ENCODE results near the gene ADCY6. TPM values are rescaled to one million over a fixed set of nuclear protein-coding genes. Genes with fewer than 3 reads are reported as not detected.

The ADCY6 gene
- total RNA-seq, 1 experiment from 2014 or later, result 31.1 TPM

GRCh38 chr12:48818831-48819590, 30.1 kb upstream of the ADCY6 start:
- no peak overlapping the region for H2AFZ ChIP-seq (ENCODE audit: low read length)
- no peak overlapping the region for H3K14ac ChIP-seq (ENCODE audit: insufficient read depth, low read length)
- no peak overlapping the region for H2BK120ac ChIP-seq (ENCODE audit: low read depth, low read length, poor library complexity, severe bottlenecking)
- H3K23ac ChIP-seq (ENCODE audit: insufficient read length, low read depth, low read length), result no peak overlapping the region
- peak overlapping the region; percentile 53 to 84 (median 66); a peak in 3 of 7 replicates for H3K27ac Mint-ChIP-seq
- no peak overlapping the region for H3K18ac ChIP-seq (ENCODE audit: insufficient read length, low read depth, low read length)
- H2BK20ac ChIP-seq (ENCODE audit: low read depth, low read length, poor library complexity, severe bottlenecking), result no peak overlapping the region
- H3K27me3 Mint-ChIP-seq (ENCODE audit: low read depth), result peaks cover 40% of the 10 kb centered on the region
- no peak overlapping the region for H4K8ac ChIP-seq (replicated peaks; ENCODE audit: insufficient read length, low read depth, low read length)
- no peaks in the 10 kb centered on the region for H3K9me3 ChIP-seq (ENCODE audit: control insufficient read depth, low read depth, low read length)
- no peaks in the 10 kb centered on the region for H3K79me1 ChIP-seq (ENCODE audit: insufficient read depth, low read depth, low read length, poor library complexity, severe bottlenecking)
- no peak overlapping the region for H2BK12ac ChIP-seq (ENCODE audit: insufficient read length, low read depth, low read length)
- H3K27me3 ChIP-seq (ENCODE audit: insufficient read depth, low read length), result peaks cover 23% of the 10 kb centered on the region
- peaks cover 23% of the 10 kb centered on the region for H3K23me2 ChIP-seq (ENCODE audit: insufficient read length, low read depth, low read length, poor library complexity, severe bottlenecking)
- no peak overlapping the region for H3K4ac ChIP-seq (ENCODE audit: low read depth, low read length)
- DNase-seq, result peak; percentile 67
- H3K4me1 Mint-ChIP-seq, result peaks cover 53 to 58% of the 10 kb centered on the region in 2 experiments
- peak overlapping the region; percentile 88 to 93 for H3K4me3 Mint-ChIP-seq
- no peaks in the 10 kb centered on the region for H3K9me3 Mint-ChIP-seq
- no peak overlapping the region for H3K27ac ChIP-seq (ENCODE audit: insufficient read length, low read depth, low read length)
- no peaks in the 10 kb centered on the region for H3K79me2 ChIP-seq (ENCODE audit: insufficient read depth, low read length)
- H2BK15ac ChIP-seq (ENCODE audit: low read depth, low read length), result no peak overlapping the region
- H3K4me2 ChIP-seq (ENCODE audit: insufficient read depth, insufficient read length, low read length), result peak overlapping the region; percentile 74
- no CpG with 5 or more reads among the region's 37 CpGs for WGBS (ENCODE audit: extremely low coverage, insufficient read length, low lambda C conversion rate)
- no peaks in the 10 kb centered on the region for H4K20me1 ChIP-seq (ENCODE audit: control insufficient read depth, insufficient read depth, insufficient read length)
- no peak overlapping the region for H4K5ac ChIP-seq (ENCODE audit: insufficient read length, low read depth, low read length)
- H2AK5ac ChIP-seq (ENCODE audit: insufficient read length, low read length), result no peak overlapping the region
- no peak overlapping the region for H2BK5ac ChIP-seq (ENCODE audit: insufficient read length, low read length)
- H3K36me3 Mint-ChIP-seq (ENCODE audit: insufficient read depth in 1 of 3, low read depth in 3 of 3), result peaks cover 0 to 8% (median 4%) of the 10 kb centered on the region in 3 experiments; a peak in 3 of 7 replicates
- H3K9ac ChIP-seq (ENCODE audit: extremely low read depth, insufficient read length, low read length), result no peak overlapping the region
- H4K91ac ChIP-seq (ENCODE audit: insufficient read length, low read depth, low read length), result no peak overlapping the region
- 0 out of 2 replicates have a peak, but pooled peaks cover 2% of the 10 kb centered on the region for H3K4me1 ChIP-seq (ENCODE audit: insufficient read depth, low read length)
- peak; percentile 53; the same call in 2 of the 3 replicates for TF ChIP-seq CTCF (conservative IDR thresholded peaks at IDR 0.05)
- H3K56ac ChIP-seq (ENCODE audit: insufficient read length, low read depth, low read length), result no peak overlapping the region
- no peak overlapping the region for H3T11ph ChIP-seq (ENCODE audit: low read length)
